Subcutaneous abdominal adipose tissue (tissue), 5 donors: ENCODE results near the gene SPATA21.

Source experiments
- H3K27ac ChIP-seq: one replicate; pipeline ENCODE4 v1.7.0; 2013; ENCODE audit warnings: low read depth, mild to moderate bottlenecking, inconsistent platforms, low read length, moderate library complexity
- H3K27me3 ChIP-seq, 5 donors: one replicate each; pipeline ENCODE4 v1.7.0; 2013; ENCODE audit warnings: low read length in 5 of 5, inconsistent platforms in 1 of 5; ENCODE audit not compliant: control insufficient read depth in 5 of 5, insufficient read depth in 4 of 5
- H3K36me3 ChIP-seq, 5 donors: one replicate each; pipeline ENCODE4 v1.7.0; 2013; ENCODE audit warnings: low read length in 5 of 5; ENCODE audit not compliant: control insufficient read depth in 5 of 5, insufficient read depth in 5 of 5
- H3K4me1 ChIP-seq, 5 donors: one replicate each; pipeline ENCODE4 v1.7.0; 2013; ENCODE audit warnings: low read length in 5 of 5, mild to moderate bottlenecking in 3 of 5, moderate library complexity in 1 of 5; ENCODE audit not compliant: control insufficient read depth in 5 of 5, insufficient read depth in 5 of 5
- H3K4me3 ChIP-seq, 5 donors: one replicate each; pipeline ENCODE4 v1.7.0; 2013; ENCODE audit warnings: low read length in 5 of 5, low read depth in 1 of 5
- H3K9ac ChIP-seq, 5 donors: one replicate each; pipeline ENCODE4 v1.7.0; 2013; ENCODE audit warnings: low read length in 5 of 5, mild to moderate bottlenecking in 4 of 5, moderate library complexity in 3 of 5
- H3K9me3 ChIP-seq, 5 donors: one replicate each; pipeline ENCODE4 v1.7.0; 2013; ENCODE audit warnings: low read length in 5 of 5; ENCODE audit not compliant: control insufficient read depth in 5 of 5
- donor health status: healthy.
- donor health status: healthy.
- donor health status: healthy.
- donor health status: healthy.
- donor health status: healthy.

SPATA21 gene

GRCh38 chr1:16387201-16388188 lies 49.7 kb downstream of the SPATA21 start:
- peak overlapping the region; percentile 49 to 70 (median 55) for H3K4me3 ChIP-seq
- H3K9me3 ChIP-seq, result no peaks in the 10 kb centered on the region
- peaks cover 6 to 46% (median 39%) of the 10 kb centered on the region in 5 donors for H3K4me1 ChIP-seq
- peak overlapping the region in 3 of 5 donors; percentile 49 to 73 (median 56) for H3K9ac ChIP-seq
- H3K36me3 ChIP-seq, result no peaks in the 10 kb centered on the region
- H3K27ac ChIP-seq, result peak overlapping the region; percentile 59
- H3K27me3 ChIP-seq, result no peaks in the 10 kb centered on the region

GRCh38 chr1:16386454-16387113 lies 50.6 kb downstream of the SPATA21 start:
- Histone ChIP-seq H3K27me3 (no peaks in the 10 kb centered on the region), H3K36me3 (no peaks in the 10 kb centered on the region)

GRCh38 chr1:16385659-16386453 lies 51.4 kb downstream of the SPATA21 start:
- Histone ChIP-seq H3K27me3 (no peaks in the 10 kb centered on the region), H3K36me3 (no peaks in the 10 kb centered on the region), H3K9ac (no peak overlapping the region), H3K27ac (peak overlapping the region; percentile 59), H3K4me3 (no peak overlapping the region), H3K4me1 (peaks cover 3 to 30% (median 24%) of the 10 kb centered on the region in 5 donors), H3K9me3 (no peaks in the 10 kb centered on the region)

More at GRCh38 chr1:16386454-16387113, 50.6 kb downstream of the SPATA21 start:
- peak overlapping the region; percentile 59 for H3K27ac ChIP-seq
- peak overlapping the region in 2 of 5 donors; percentile 56 to 73 for H3K9ac ChIP-seq
- no peaks in the 10 kb centered on the region for H3K9me3 ChIP-seq
- H3K4me3 ChIP-seq, result peak overlapping the region in 2 of 5 donors; percentile 49 to 70
- H3K4me1 ChIP-seq, result peaks cover 3 to 37% (median 30%) of the 10 kb centered on the region in 5 donors

GRCh38 chr1:16383888-16384287 lies 53.3 kb downstream of the SPATA21 start:
- Histone ChIP-seq H3K27ac (no peak overlapping the region), H3K4me1 (peaks cover 3 to 27% (median 24%) of the 10 kb centered on the region in 5 donors), H3K36me3 (no peaks in the 10 kb centered on the region), H3K4me3 (no peak overlapping the region), H3K27me3 (no peaks in the 10 kb centered on the region), H3K9me3 (no peaks in the 10 kb centered on the region), H3K9ac (no peak overlapping the region)

GRCh38 chr1:16380868-16381267 lies 56.4 kb downstream of the SPATA21 start:
- Histone ChIP-seq H3K9me3 (no peaks in the 10 kb centered on the region), H3K4me3 (no peak overlapping the region), H3K4me1 (peaks cover 4 to 27% (median 22%) of the 10 kb centered on the region in 5 donors), H3K27me3 (no peaks in the 10 kb centered on the region), H3K27ac (no peak overlapping the region), H3K36me3 (no peaks in the 10 kb centered on the region), H3K9ac (no peak overlapping the region)

- no peak overlapping the region for H3K4me3 ChIP-seq
- no peaks in the 10 kb centered on the region for H3K9me3 ChIP-seq
- no peak overlapping the region for H3K9ac ChIP-seq
- H3K27me3 ChIP-seq, result no peaks in the 10 kb centered on the region
- no peaks in the 10 kb centered on the region for H3K36me3 ChIP-seq
- H3K4me1 ChIP-seq, result peaks cover 2 to 32% (median 31%) of the 10 kb centered on the region in 5 donors
- H3K27ac ChIP-seq, result no peak overlapping the region
Observed at GRCh38 chr1:16378443-16378842, 58.8 kb downstream of the SPATA21 start.

- H3K9ac ChIP-seq, result no peak overlapping the region
- H3K27ac ChIP-seq, result no peak overlapping the region
- no peaks in the 10 kb centered on the region for H3K27me3 ChIP-seq
- H3K4me1 ChIP-seq, result peaks cover 5 to 45% (median 42%) of the 10 kb centered on the region in 5 donors
- no peaks in the 10 kb centered on the region for H3K36me3 ChIP-seq
- H3K9me3 ChIP-seq, result no peaks in the 10 kb centered on the region
- no peak overlapping the region for H3K4me3 ChIP-seq
Observed at GRCh38 chr1:16376971-16377370, 60.3 kb downstream of the SPATA21 start.

- peak overlapping the region in 2 of 5 donors; percentile 35 to 42 for H3K9ac ChIP-seq
- H3K27me3 ChIP-seq, result no peaks in the 10 kb centered on the region
- H3K4me3 ChIP-seq, result peak overlapping the region in 1 of 5 donors; percentile 1
- H3K4me1 ChIP-seq, result peaks cover 5 to 50% (median 47%) of the 10 kb centered on the region in 5 donors
- H3K27ac ChIP-seq, result no peak overlapping the region
- H3K9me3 ChIP-seq, result no peaks in the 10 kb centered on the region
- no peaks in the 10 kb centered on the region for H3K36me3 ChIP-seq
Observed at GRCh38 chr1:16375521-16376340, 61.5 kb downstream of the SPATA21 start.

- Histone ChIP-seq H3K4me1 (peaks cover 5 to 54% (median 49%) of the 10 kb centered on the region in 5 donors), H3K9ac (peak overlapping the region in 1 of 5 donors; percentile 35), H3K9me3 (no peaks in the 10 kb centered on the region), H3K36me3 (no peaks in the 10 kb centered on the region), H3K4me3 (no peak overlapping the region), H3K27me3 (no peaks in the 10 kb centered on the region), H3K27ac (no peak overlapping the region)
Observed at GRCh38 chr1:16374266-16374665, 63.0 kb downstream of the SPATA21 start.
